PC-3 (cell line): ENCODE measurements around the gene EDN3.

Experiments used
- EZH2 ChIP-seq: fragments of 300-600 bp; sonication (generic); IDR thresholded peaks from one replicate; pipeline ENCODE4 v1.6.1; 2017; ENCODE audit warnings: antibody characterized with exemption, mild to moderate bottlenecking, low read length; ENCODE audit not compliant: unreplicated experiment
- TF ChIP-seq, protein P1 (sequence below): fragments of 300-600 bp; sonication (generic); conservative IDR thresholded peaks from 2 replicates; pipeline ENCODE4 v1.5.1; 2017; ENCODE audit warnings: antibody characterized with exemption, low read depth, mild to moderate bottlenecking, low read length

DNA sequence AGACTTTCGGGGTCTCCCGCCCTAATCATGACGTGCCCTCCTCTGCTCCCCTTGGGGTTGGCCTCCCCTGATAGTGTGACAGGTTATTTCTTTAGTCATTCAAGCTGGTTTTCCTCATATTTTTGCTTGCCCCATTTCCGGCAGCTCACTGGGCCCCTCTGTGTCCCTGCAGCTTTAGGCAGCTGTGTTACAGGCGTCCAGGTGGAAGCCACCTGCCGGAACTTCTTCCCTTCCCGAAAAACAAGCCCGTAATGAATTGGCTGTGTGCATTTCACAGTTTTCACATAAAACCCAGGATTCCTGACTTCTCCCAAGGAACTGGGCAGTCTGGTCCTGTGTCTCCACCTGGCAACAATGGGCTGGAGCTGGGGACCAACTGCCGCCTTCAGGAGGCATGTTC, 52.6 kb downstream of the EDN3 start:
- TF ChIP-seq EZH2, result no peak
- TF ChIP-seq, protein P1, sequence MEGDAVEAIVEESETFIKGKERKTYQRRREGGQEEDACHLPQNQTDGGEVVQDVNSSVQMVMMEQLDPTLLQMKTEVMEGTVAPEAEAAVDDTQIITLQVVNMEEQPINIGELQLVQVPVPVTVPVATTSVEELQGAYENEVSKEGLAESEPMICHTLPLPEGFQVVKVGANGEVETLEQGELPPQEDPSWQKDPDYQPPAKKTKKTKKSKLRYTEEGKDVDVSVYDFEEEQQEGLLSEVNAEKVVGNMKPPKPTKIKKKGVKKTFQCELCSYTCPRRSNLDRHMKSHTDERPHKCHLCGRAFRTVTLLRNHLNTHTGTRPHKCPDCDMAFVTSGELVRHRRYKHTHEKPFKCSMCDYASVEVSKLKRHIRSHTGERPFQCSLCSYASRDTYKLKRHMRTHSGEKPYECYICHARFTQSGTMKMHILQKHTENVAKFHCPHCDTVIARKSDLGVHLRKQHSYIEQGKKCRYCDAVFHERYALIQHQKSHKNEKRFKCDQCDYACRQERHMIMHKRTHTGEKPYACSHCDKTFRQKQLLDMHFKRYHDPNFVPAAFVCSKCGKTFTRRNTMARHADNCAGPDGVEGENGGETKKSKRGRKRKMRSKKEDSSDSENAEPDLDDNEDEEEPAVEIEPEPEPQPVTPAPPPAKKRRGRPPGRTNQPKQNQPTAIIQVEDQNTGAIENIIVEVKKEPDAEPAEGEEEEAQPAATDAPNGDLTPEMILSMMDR, result no peak
